Stomach smooth muscle (tissue), 2 donors: ENCODE results near the gene CLIC6.

Experiments
- H3K27ac ChIP-seq: one replicate; pipeline ENCODE4 v1.7.0; 2013; ENCODE audit warnings: mild to moderate bottlenecking, low read length, inconsistent platforms
- H3K27me3 ChIP-seq, 2 donors: one replicate each; pipeline ENCODE4 v1.7.0; 2013; ENCODE audit warnings: low read length in 2 of 2; ENCODE audit not compliant: insufficient read depth in 2 of 2, control insufficient read depth in 1 of 2
- H3K36me3 ChIP-seq, 2 donors: one replicate each; pipeline ENCODE4 v1.7.0; 2013; ENCODE audit warnings: low read length in 2 of 2; ENCODE audit not compliant: control insufficient read depth in 2 of 2, insufficient read depth in 2 of 2
- H3K4me1 ChIP-seq: one replicate; pipeline ENCODE4 v1.7.0; 2013; ENCODE audit warnings: low read length; ENCODE audit not compliant: control insufficient read depth, insufficient read depth
- H3K4me3 ChIP-seq, 2 donors: one replicate each; pipeline ENCODE4 v1.7.0; 2013; ENCODE audit warnings: low read length in 2 of 2
- H3K9ac ChIP-seq, 2 donors: one replicate each; pipeline ENCODE4 v1.7.0; 2013; ENCODE audit warnings: low read length in 2 of 2, mild to moderate bottlenecking in 1 of 2
- H3K9me3 ChIP-seq, 2 donors: one replicate each; pipeline ENCODE4 v1.7.0; 2013; ENCODE audit warnings: low read length in 2 of 2; ENCODE audit not compliant: control insufficient read depth in 2 of 2
- donor health status: healthy.
- donor health status: Pancreatic carcinoma.

The CLIC6 gene

GRCh38 chr21:34743285-34743684 lies 74.5 kb downstream of the CLIC6 start:
- H3K27me3 ChIP-seq = peaks cover 8 to 12% of the 10 kb centered on the region in 2 donors
- H3K4me3 ChIP-seq = no peak overlapping the region
- H3K27ac ChIP-seq = no peak overlapping the region
- H3K36me3 ChIP-seq = no peaks in the 10 kb centered on the region
- H3K9ac ChIP-seq = no peak overlapping the region
- peaks cover 10% of the 10 kb centered on the region for H3K4me1 ChIP-seq
- no peaks in the 10 kb centered on the region for H3K9me3 ChIP-seq

- no peak overlapping the region for H3K9ac ChIP-seq
- H3K27ac ChIP-seq = no peak overlapping the region
- H3K9me3 ChIP-seq = no peaks in the 10 kb centered on the region
- peaks cover 8 to 12% of the 10 kb centered on the region in 2 donors for H3K27me3 ChIP-seq
- H3K36me3 ChIP-seq = no peaks in the 10 kb centered on the region
- peaks cover 10% of the 10 kb centered on the region for H3K4me1 ChIP-seq
- no peak overlapping the region for H3K4me3 ChIP-seq
Measured at GRCh38 chr21:34743831-34744230, 75.0 kb downstream of the CLIC6 start.

- H3K9ac ChIP-seq = no peak overlapping the region
- H3K36me3 ChIP-seq = no peaks in the 10 kb centered on the region
- peaks cover 10% of the 10 kb centered on the region for H3K4me1 ChIP-seq
- H3K27ac ChIP-seq = no peak overlapping the region
- peaks cover 8 to 11% of the 10 kb centered on the region in 2 donors for H3K27me3 ChIP-seq
- no peak overlapping the region for H3K4me3 ChIP-seq
- no peaks in the 10 kb centered on the region for H3K9me3 ChIP-seq
Measured at GRCh38 chr21:34744801-34745200, 76.0 kb downstream of the CLIC6 start.

- Histone ChIP-seq H3K27me3 (peaks cover 8 to 11% of the 10 kb centered on the region in 2 donors), H3K9ac (no peak overlapping the region), H3K27ac (no peak overlapping the region), H3K36me3 (no peaks in the 10 kb centered on the region), H3K9me3 (no peaks in the 10 kb centered on the region), H3K4me3 (peak overlapping the region in 1 of 2 donors; percentile 8), H3K4me1 (peaks cover 10% of the 10 kb centered on the region)
Measured at GRCh38 chr21:34745557-34746255, 76.9 kb downstream of the CLIC6 start.

- H3K9ac ChIP-seq = no peak overlapping the region
- H3K27ac ChIP-seq = no peak overlapping the region
- no peaks in the 10 kb centered on the region for H3K36me3 ChIP-seq
- no peak overlapping the region for H3K4me3 ChIP-seq
- peaks cover 2 to 3% of the 10 kb centered on the region in 2 donors for H3K27me3 ChIP-seq
- H3K9me3 ChIP-seq = no peaks in the 10 kb centered on the region
- peaks cover 10% of the 10 kb centered on the region for H3K4me1 ChIP-seq
Measured at GRCh38 chr21:34748862-34749261, 80.1 kb downstream of the CLIC6 start.

- Histone ChIP-seq H3K4me3 (no peak overlapping the region), H3K27ac (no peak overlapping the region), H3K9me3 (no peaks in the 10 kb centered on the region), H3K9ac (no peak overlapping the region), H3K36me3 (no peaks in the 10 kb centered on the region), H3K4me1 (no peaks in the 10 kb centered on the region), H3K27me3 (peaks cover 2 to 3% of the 10 kb centered on the region in 2 donors)
Measured at GRCh38 chr21:34754690-34755647, 86.2 kb downstream of the CLIC6 start.

- Histone ChIP-seq H3K36me3 (no peaks in the 10 kb centered on the region), H3K4me3 (no peak overlapping the region), H3K27ac (no peak overlapping the region), H3K9ac (no peak overlapping the region), H3K9me3 (no peaks in the 10 kb centered on the region), H3K27me3 (no peaks in the 10 kb centered on the region), H3K4me1 (no peaks in the 10 kb centered on the region)
Measured at GRCh38 chr21:34761758-34762330, 93.0 kb downstream of the CLIC6 start.

GRCh38 chr21:34762786-34763185 lies 94.0 kb downstream of the CLIC6 start:
- H3K36me3 ChIP-seq = no peaks in the 10 kb centered on the region
- no peak overlapping the region for H3K9ac ChIP-seq
- no peaks in the 10 kb centered on the region for H3K27me3 ChIP-seq
- H3K27ac ChIP-seq = no peak overlapping the region
- H3K9me3 ChIP-seq = no peaks in the 10 kb centered on the region
- no peaks in the 10 kb centered on the region for H3K4me1 ChIP-seq
- H3K4me3 ChIP-seq = no peak overlapping the region

GRCh38 chr21:34764715-34765284 lies 96.0 kb downstream of the CLIC6 start:
- Histone ChIP-seq H3K4me3 (no peak overlapping the region), H3K27me3 (no peaks in the 10 kb centered on the region), H3K4me1 (no peaks in the 10 kb centered on the region), H3K27ac (no peak overlapping the region), H3K36me3 (no peaks in the 10 kb centered on the region), H3K9me3 (no peaks in the 10 kb centered on the region), H3K9ac (no peak overlapping the region)

GRCh38 chr21:34765619-34766018 lies 96.8 kb downstream of the CLIC6 start:
- H3K4me1 ChIP-seq = no peaks in the 10 kb centered on the region
- no peak overlapping the region for H3K27ac ChIP-seq
- H3K27me3 ChIP-seq = no peaks in the 10 kb centered on the region
- no peaks in the 10 kb centered on the region for H3K36me3 ChIP-seq
- H3K4me3 ChIP-seq = no peak overlapping the region
- H3K9me3 ChIP-seq = no peaks in the 10 kb centered on the region
- H3K9ac ChIP-seq = no peak overlapping the region
